ENCODE results near the gene TPCN2.

GRCh38 chr11:69154211-69154913 is 105.6 kb downstream of the TPCN2 start:
- no peak for TF ChIP-seq CTCF (IDR thresholded peaks at IDR 0.05)
- no peak for TF ChIP-seq POLR2A (IDR thresholded peaks at IDR 0.05)
